Vagina (tissue), 2 donors: Measurements from ENCODE around the gene PDLIM1.

Experiments
- POLR2AphosphoS5 ChIP-seq, 2 donors: sonication (generic); formaldehyde crosslinking; IDR thresholded peaks; one replicate each; pipeline ENCODE4 v1.9.0; 2017; ENCODE audit warnings: antibody characterized with exemption in 2 of 2, mild to moderate bottlenecking in 2 of 2, low read depth in 1 of 2; ENCODE audit not compliant: insufficient read depth in 1 of 2
- TF ChIP-seq, protein P1 (sequence below), 3 experiments: fragments of 450-650 bp in 2 of 3; fragments of 200-600 bp in 1 of 3; sonication (generic) in 1 of 3; IDR thresholded peaks; one replicate each; pipeline ENCODE4 v1.5.1; 2017 to 2019; ENCODE audit warnings: antibody characterized with exemption in 3 of 3, mild to moderate bottlenecking in 2 of 3, moderate library complexity in 2 of 3

DNA sequence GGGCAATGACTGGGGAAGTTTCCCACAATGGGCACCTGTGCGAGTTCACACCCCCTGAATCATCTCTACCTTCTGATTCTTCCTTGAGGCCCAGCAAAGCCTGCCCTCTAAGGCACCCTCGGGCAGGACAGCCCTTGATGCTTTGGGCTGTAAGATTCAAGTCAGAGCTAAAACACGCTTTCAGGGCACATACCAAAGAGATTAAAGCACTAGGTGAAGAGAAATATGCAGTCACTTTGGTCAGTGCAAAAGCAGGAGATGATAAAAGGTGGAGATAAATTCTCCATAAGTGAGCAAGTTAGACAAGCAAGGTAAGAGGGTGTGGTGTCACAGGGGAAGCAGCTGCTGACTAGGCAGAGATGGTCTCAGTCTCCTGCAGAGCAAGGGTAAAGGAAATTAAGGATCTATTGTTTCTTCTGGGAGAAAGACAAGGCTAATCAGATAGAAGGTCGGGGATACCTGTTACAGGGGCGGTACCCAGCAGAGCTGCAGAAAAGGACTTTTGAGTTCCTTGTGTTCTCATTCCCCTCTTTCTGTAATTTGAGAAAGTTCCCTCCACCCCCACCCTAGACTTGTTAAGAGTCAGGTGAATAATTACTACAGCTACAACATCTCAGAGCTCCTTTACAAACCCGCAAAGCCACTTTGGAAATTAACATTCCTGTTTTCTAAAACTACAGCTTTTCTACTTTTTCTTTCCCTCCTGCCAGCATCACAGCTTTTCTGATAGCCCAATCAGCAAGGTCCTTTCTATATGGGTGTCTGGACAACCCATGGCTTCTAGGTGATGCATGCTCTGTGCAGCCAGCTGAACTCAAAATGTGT is 26.4 kb downstream of the PDLIM1 start:
- no peak for TF ChIP-seq POLR2AphosphoS5 (IDR thresholded peaks at IDR 0.05; ENCODE audit: insufficient read depth in 1 of 2, low read depth in 1 of 2)
- TF ChIP-seq, protein P1, sequence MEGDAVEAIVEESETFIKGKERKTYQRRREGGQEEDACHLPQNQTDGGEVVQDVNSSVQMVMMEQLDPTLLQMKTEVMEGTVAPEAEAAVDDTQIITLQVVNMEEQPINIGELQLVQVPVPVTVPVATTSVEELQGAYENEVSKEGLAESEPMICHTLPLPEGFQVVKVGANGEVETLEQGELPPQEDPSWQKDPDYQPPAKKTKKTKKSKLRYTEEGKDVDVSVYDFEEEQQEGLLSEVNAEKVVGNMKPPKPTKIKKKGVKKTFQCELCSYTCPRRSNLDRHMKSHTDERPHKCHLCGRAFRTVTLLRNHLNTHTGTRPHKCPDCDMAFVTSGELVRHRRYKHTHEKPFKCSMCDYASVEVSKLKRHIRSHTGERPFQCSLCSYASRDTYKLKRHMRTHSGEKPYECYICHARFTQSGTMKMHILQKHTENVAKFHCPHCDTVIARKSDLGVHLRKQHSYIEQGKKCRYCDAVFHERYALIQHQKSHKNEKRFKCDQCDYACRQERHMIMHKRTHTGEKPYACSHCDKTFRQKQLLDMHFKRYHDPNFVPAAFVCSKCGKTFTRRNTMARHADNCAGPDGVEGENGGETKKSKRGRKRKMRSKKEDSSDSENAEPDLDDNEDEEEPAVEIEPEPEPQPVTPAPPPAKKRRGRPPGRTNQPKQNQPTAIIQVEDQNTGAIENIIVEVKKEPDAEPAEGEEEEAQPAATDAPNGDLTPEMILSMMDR (IDR thresholded peaks at IDR 0.05), result no peak
